HG02840 (cell line): ENCODE measurements around the gene RAC3.
"Not testable (repeated sequence)": the region's sequence is repeated elsewhere in the genome, so short reads cannot be mapped to it uniquely, and the experiment has no call there.

Experiments
- ATAC-seq: cut with Tn5 transposase; IDR thresholded peaks from one replicate; pipeline ENCODE4 v1.9.1; 2021; ENCODE audit warnings: mild to moderate bottlenecking, moderate library complexity, moderate number of reproducible peaks; ENCODE audit not compliant: unreplicated experiment, low FRiP score

RAC3 gene

DNA sequence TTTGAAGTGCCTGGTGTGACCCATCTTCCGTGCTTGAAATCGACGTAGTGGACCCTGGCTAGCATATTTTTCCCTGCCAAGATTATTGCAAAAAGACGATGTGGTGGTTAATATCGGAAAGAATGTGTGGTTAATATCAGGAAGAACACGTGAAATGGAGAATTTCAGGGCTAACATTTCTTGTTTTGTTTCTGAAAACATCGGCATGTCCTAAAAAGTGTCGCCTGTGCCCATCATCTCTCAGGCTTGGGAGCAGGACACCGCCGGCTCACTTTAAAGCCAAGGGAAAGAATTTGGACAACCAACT lies 6.4 kb downstream of the RAC3 start:
- no peak for ATAC-seq

- not testable (repeated sequence) for ATAC-seq
Measured at GRCh38 chr17:82038796-82039409, 7.4 kb downstream of the RAC3 start.

DNA sequence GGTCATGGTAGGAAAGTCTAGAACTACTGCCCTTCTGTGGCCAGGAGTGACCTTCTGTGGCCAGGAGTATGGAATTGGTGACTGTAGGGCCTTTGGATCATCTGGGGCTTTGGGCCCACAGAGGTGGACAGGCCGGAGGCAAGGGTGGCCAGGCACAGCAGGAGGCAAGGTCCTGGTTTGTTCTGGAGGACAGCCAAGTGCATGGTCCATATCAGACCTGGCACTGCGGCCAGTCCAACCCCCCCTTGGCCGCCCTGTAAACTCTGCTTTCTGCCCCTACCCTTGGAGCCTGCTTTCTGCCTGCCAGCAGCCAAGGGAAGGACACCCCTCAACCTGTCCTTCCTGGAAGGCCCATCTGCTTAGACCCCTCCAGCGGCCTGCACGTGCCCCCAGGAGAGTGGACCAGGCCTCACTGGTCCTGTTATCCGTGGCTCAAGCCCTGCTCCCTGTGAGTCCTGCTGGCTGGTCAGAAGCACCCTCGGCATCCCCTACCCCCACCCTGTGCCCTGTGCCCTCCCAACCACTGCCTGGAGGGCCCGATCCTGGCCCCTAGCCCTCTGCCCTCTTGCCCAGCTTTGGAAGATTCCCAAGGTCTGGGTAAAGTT lies 8.3 kb downstream of the RAC3 start:
- ATAC-seq: no peak

DNA sequence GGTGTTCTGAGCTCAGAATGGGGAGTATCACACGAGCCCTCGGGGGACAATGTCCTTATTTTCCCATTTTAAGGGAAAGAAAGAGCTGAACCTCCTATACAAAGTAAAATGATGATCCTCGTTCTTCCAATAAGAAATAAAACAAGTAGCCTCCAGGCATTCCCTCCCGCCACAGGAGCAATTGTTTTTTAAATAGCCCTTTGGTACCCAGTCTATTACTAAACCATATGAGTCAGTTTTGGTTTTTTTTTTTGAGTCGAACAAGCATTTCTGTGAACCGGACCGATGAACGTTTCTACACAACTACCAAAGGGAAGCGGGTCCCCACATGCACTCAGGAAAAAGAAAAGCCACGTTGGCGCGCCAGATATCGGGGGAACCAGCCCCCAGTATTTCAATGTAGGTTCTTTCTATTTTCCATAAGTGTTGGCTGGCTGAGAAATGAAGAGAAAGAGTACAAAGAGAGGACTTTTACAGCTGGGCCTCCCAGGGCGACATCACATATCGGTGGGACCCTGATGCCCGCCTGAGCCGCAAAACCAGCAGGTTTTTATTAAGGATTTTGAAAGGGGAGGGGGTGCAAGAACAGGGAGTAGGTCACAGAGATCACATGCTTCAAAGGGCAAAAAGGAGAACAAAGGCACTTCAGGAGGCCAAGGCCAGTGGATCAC lies 9.8 kb downstream of the RAC3 start:
- ATAC-seq: no peak

DNA sequence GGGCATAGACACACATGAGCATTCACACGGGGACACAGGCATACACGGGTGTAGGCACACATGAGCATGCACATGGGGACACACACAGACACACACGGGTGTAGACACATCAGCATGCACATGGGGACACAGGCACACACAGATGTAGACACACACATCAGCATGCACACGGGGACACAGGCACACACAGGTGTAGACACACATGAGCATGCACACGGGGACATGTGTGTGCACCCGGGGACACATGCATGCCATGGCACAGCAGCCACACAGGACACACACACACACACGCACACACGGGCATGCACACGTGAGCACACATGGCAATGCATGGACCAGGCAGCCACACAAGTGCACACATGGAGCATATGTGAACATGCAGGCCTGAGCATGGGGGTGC lies 11.2 kb downstream of the RAC3 start:
- ATAC-seq: no peak

DNA sequence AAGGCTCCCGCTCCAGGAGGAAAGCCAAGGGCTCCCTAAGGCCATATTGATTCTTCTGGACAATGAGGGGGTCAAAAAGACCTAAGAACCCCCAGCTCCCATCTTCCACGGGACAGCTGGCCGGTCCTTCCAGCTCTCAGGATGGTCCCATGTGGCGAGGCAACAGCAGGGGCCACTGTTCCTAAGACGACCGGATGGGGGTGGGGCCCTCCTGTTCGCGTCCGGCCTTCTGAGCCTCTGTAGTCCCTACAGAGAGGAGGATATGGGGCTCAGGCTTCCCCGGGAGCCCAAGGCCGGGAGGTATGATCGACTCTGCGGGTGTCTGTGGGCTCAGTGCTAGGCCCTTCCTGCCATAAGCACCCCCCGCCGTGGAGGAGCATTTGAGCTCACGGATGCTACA lies 12.0 kb downstream of the RAC3 start:
- no peak for ATAC-seq

DNA sequence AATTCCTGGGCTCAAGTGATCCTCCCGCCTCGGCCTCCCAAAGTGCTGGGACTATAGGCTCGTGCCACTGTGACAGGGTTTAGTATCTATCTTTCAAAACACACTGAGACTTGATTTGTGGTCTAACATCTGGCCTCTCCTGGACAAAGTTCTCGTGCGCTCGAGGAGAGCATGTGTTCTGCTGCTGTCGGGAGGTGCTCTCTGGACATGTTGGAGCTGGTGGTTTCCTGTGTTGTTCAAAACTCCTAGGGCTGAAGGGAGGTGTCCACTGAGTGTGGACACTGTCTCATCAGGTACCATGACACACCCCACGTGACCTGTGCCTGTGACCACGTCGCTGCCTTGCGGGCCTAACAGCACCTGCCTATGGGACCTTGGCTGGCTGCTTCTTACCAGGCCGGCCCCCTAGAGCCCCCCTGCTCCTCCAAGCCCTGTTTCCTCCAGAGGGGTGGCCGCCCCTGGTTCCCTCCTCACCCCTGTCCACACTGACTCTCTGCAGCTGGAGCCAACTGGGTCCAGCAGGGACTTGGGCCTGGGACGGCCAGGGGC lies 14.5 kb downstream of the RAC3 start:
- ATAC-seq: no peak

- ATAC-seq: no peak
Measured at GRCh38 chr17:82046903-82047302, 15.4 kb downstream of the RAC3 start.

DNA sequence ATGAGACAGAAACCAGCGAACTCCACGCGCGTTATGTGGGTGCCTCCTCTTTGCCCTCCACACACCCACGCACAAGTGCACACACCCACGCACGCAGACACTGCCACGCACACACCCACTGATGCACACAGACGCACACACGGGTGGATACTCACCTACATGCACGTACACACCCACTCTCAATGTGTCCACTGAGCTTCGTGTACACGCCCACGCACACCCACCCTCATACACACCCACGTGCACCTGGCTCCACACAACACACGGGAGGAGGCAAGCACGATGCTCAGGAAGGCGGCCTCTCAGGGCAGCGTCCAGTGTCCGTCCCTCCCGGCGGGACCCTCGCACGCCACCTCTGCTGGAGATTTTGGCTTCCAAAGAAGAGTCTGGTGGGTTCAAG lies 15.9 kb downstream of the RAC3 start:
- no peak for ATAC-seq

GRCh38 chr17:82047914-82048570 lies 16.6 kb downstream of the RAC3 start:
- no peak for ATAC-seq

GRCh38 chr17:82048571-82048971 lies 17.1 kb downstream of the RAC3 start:
- ATAC-seq: no peak

- ATAC-seq: no peak
Measured at GRCh38 chr17:82049106-82049505, 17.6 kb downstream of the RAC3 start.

GRCh38 chr17:82049521-82049971 lies 18.1 kb downstream of the RAC3 start:
- no peak for ATAC-seq

DNA sequence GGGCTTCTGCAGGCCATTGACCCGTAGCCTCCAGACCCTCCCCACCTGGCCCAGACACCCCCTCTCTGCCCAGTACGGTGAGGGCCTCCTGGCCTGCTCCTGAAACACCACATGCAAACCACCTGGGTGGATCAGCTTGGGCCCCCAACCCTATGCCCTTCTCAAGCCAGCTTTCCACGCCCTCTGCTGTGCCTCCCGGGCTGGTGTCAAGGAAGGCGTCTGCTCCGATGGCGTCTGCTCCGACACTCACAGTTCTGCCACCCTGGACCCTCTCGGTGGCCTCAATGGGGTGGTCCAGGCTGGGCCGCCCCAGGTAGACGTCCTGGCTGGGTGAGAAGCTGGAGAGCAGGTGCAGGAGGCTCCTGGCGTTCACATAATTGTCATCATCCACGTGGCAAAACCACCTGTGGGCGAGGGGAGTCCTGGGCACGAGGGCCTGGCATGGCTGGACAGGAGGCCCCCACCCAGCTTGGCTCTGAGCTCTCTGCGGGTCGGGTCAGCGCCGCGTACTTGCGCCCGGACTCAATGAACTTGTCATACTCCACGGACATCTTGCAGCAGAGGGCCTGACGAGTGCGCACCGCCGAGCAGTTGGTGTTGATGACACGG lies 18.8 kb downstream of the RAC3 start:
- no peak for ATAC-seq

GRCh38 chr17:82050761-82051641 lies 19.5 kb downstream of the RAC3 start:
- no peak for ATAC-seq

DNA sequence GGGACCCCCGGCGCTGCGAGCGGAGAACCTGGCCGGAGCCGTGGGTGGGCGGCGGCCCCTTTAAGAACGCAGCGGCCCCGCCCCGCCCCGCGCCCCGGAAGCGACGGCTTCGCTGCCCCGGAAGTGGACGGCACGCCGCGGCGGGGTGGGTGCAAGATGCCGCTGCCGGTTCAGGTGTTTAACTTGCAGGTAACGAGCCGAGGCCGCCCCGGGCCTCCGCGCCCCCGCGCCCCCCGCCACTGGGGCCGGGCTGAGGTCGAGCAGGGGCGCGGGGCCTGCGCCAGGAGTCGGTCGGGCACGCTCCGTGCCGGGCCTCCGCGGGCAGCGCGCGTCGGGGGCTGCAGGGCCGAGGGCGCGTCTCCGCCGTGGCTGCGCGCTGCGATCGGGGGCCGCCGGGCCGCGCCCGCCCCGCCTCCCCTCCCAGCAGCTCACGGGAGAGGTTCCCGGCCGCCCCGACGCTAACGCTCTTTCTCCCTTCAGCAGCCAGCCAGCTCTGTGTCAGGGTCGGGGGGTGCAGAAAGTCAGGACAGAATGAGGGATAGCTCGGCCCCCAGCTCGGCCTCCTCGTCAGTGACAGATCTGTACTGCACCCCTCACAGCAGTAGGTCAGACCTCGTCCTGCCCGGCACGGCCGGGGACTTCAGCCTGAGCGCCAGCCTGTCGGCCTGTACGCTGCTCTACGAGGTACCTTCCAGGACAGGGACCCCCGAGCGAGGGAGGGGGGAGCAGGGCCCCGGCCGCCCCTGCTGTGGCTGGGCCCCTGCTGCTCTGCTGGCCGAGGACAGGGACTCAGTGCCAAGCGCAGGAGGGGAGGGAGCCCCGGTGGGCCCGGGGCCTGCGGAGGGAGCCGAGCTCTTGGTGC lies 20.5 kb downstream of the RAC3 start, which contains the start of the genes GPS1 and RFNG:
Gene GPS1, plus strand, starts transcription at position 123 of the 862 bp plus-strand sequence. Its CDS starts 34 bp downstream, at position 157.
Gene RFNG, minus strand, starts transcription at position 36 of the 862 bp plus-strand sequence. CDS start 45 bp downstream, outside the sequence.
- ATAC-seq: no peak

GRCh38 chr17:82052638-82053059 lies 21.2 kb downstream of the RAC3 start:
- ATAC-seq: no peak

GRCh38 chr17:82053130-82053529 lies 21.7 kb downstream of the RAC3 start:
- ATAC-seq: no peak
